Measurements from ENCODE around the gene VSIG10L.

Gene VSIG10L

GRCh38 chr19:51338563-51339312 is 3.2 kb downstream of the VSIG10L start:
- peak; percentile 67 for DNase-seq (ENCODE audit: low read depth)

GRCh38 chr19:51337861-51338562 is 3.9 kb downstream of the VSIG10L start:
- no peak for DNase-seq (ENCODE audit: low read depth)

GRCh38 chr19:51337141-51337860 is 4.6 kb downstream of the VSIG10L start:
- DNase-seq (ENCODE audit: low read depth): no peak

- no peak for DNase-seq (ENCODE audit: low read depth)
These were observed 8.0 kb downstream of the VSIG10L start for GRCh38 chr19:51333836-51334460.

- no peak for DNase-seq (ENCODE audit: low read depth)
These were observed 10.2 kb downstream of the VSIG10L start for GRCh38 chr19:51331716-51332115.

GRCh38 chr19:51331193-51331592 is 10.7 kb downstream of the VSIG10L start:
- no peak for DNase-seq (ENCODE audit: low read depth)

- no peak for DNase-seq (ENCODE audit: low read depth)
These were observed 11.6 kb downstream of the VSIG10L start for GRCh38 chr19:51330366-51330765.

- no peak for DNase-seq (ENCODE audit: low read depth)
These were observed 12.5 kb downstream of the VSIG10L start for GRCh38 chr19:51329411-51329810.

GRCh38 chr19:51327066-51328001 is 14.6 kb downstream of the VSIG10L start:
- no peak for DNase-seq (ENCODE audit: low read depth)

GRCh38 chr19:51326216-51327065 is 15.5 kb downstream of the VSIG10L start:
- no peak for DNase-seq (ENCODE audit: low read depth)

GRCh38 chr19:51325161-51325976 is 16.6 kb downstream of the VSIG10L start:
- DNase-seq (ENCODE audit: low read depth): no peak

GRCh38 chr19:51324167-51324481 is 17.8 kb downstream of the VSIG10L start:
- no peak for DNase-seq (ENCODE audit: low read depth)

GRCh38 chr19:51323481-51324166 is 18.3 kb downstream of the VSIG10L start:
- no peak for DNase-seq (ENCODE audit: low read depth)

- DNase-seq (ENCODE audit: low read depth): no peak
These were observed 20.1 kb downstream of the VSIG10L start for GRCh38 chr19:51321799-51322198.

GRCh38 chr19:51320280-51320657 is 21.7 kb downstream of the VSIG10L start:
- DNase-seq (ENCODE audit: low read depth): no peak

GRCh38 chr19:51319649-51320279 is 22.2 kb downstream of the VSIG10L start:
- DNase-seq (ENCODE audit: low read depth): no peak

- DNase-seq (ENCODE audit: low read depth): no peak
These were observed 23.0 kb downstream of the VSIG10L start for GRCh38 chr19:51318687-51319648.
